ENCODE results near the gene IRF9.

IRF9 gene

GRCh38 chr14:24157331-24157730 lies 3.7 kb upstream of the IRF9 start:
- no peaks in the 10 kb centered on the region for H4K20me1 ChIP-seq (ENCODE audit: insufficient read depth, low read length)
- no peak overlapping the region for H3K4me3 ChIP-seq (ENCODE audit: low read depth, low read length, poor library complexity, severe bottlenecking)
- H3K9me2 ChIP-seq (ENCODE audit: low read depth, low read length), result no peaks in the 10 kb centered on the region
- TF ChIP-seq CTCF (IDR thresholded peaks at IDR 0.05; ENCODE audit: low read length) (no peak), EZH2 (IDR thresholded peaks at IDR 0.05; ENCODE audit: borderline replicate concordance, low read length) (no peak)
- H3K79me2 ChIP-seq (ENCODE audit: insufficient read depth, low read length), result no peaks in the 10 kb centered on the region
- no peaks in the 10 kb centered on the region for H3K9me3 ChIP-seq (ENCODE audit: low read length)
- H3F3A ChIP-seq (ENCODE audit: insufficient read depth, low read length), result no peaks in the 10 kb centered on the region
- H3K27me3 ChIP-seq (ENCODE audit: insufficient read depth, low read length), result no peaks in the 10 kb centered on the region
- H3K4me2 ChIP-seq (ENCODE audit: low read length), result no peak overlapping the region
- H3K27ac ChIP-seq (ENCODE audit: low read depth, low read length, poor library complexity, severe bottlenecking), result no peak overlapping the region
- no peak overlapping the region for H3K9ac ChIP-seq (ENCODE audit: low read length)
- no peak overlapping the region for H2AFZ ChIP-seq (ENCODE audit: low read length)
- peaks cover 56% of the 10 kb centered on the region for H3K36me3 ChIP-seq (ENCODE audit: insufficient read depth, low read length)
- peaks cover 16% of the 10 kb centered on the region for H3K4me1 ChIP-seq (ENCODE audit: insufficient read depth, low read length, severe bottlenecking)

GRCh38 chr14:24159777-24160498 lies 1.1 kb upstream of the IRF9 start:
- no peak overlapping the region for H2AFZ ChIP-seq (ENCODE audit: low read length)
- no peak overlapping the region for H3K27ac ChIP-seq (ENCODE audit: low read depth, low read length, poor library complexity, severe bottlenecking)
- H3K4me3 ChIP-seq (ENCODE audit: low read depth, low read length, poor library complexity, severe bottlenecking), result no peak overlapping the region
- H3K9me2 ChIP-seq (ENCODE audit: low read depth, low read length), result no peaks in the 10 kb centered on the region
- H3K27me3 ChIP-seq (ENCODE audit: insufficient read depth, low read length), result no peaks in the 10 kb centered on the region
- no peaks in the 10 kb centered on the region for H3K9me3 ChIP-seq (ENCODE audit: low read length)
- H3K9ac ChIP-seq (ENCODE audit: low read length), result no peak overlapping the region
- H4K20me1 ChIP-seq (ENCODE audit: insufficient read depth, low read length), result no peaks in the 10 kb centered on the region
- H3K36me3 ChIP-seq (ENCODE audit: insufficient read depth, low read length), result peaks cover 67% of the 10 kb centered on the region
- peaks cover 17% of the 10 kb centered on the region for H3K4me1 ChIP-seq (ENCODE audit: insufficient read depth, low read length, severe bottlenecking)
- H3K4me2 ChIP-seq (ENCODE audit: low read length), result no peak overlapping the region
- H3K79me2 ChIP-seq (ENCODE audit: insufficient read depth, low read length), result no peaks in the 10 kb centered on the region
- TF ChIP-seq EZH2 (IDR thresholded peaks at IDR 0.05; ENCODE audit: borderline replicate concordance, low read length) (no peak), CTCF (IDR thresholded peaks at IDR 0.05; ENCODE audit: low read length) (no peak)
- no peaks in the 10 kb centered on the region for H3F3A ChIP-seq (ENCODE audit: insufficient read depth, low read length)

GRCh38 chr14:24160499-24160849 lies 591 bp upstream of the IRF9 start:
- no peaks in the 10 kb centered on the region for H4K20me1 ChIP-seq (ENCODE audit: insufficient read depth, low read length)
- peak overlapping the region; percentile 29 for H3K27ac ChIP-seq (ENCODE audit: low read depth, low read length, poor library complexity, severe bottlenecking)
- no peaks in the 10 kb centered on the region for H3F3A ChIP-seq (ENCODE audit: insufficient read depth, low read length)
- no peak for TF ChIP-seq CTCF (IDR thresholded peaks at IDR 0.05; ENCODE audit: low read length)
- no peak overlapping the region for H3K4me3 ChIP-seq (ENCODE audit: low read depth, low read length, poor library complexity, severe bottlenecking)
- H3K9me2 ChIP-seq (ENCODE audit: low read depth, low read length), result no peaks in the 10 kb centered on the region
- H3K9ac ChIP-seq (ENCODE audit: low read length), result no peak overlapping the region; the same call in 1 of the 2 replicates
- H3K4me2 ChIP-seq (ENCODE audit: low read length), result no peak overlapping the region
- H2AFZ ChIP-seq (ENCODE audit: low read length), result no peak overlapping the region
- H3K27me3 ChIP-seq (ENCODE audit: insufficient read depth, low read length), result no peaks in the 10 kb centered on the region
- H3K9me3 ChIP-seq (ENCODE audit: low read length), result no peaks in the 10 kb centered on the region
- no peaks in the 10 kb centered on the region for H3K79me2 ChIP-seq (ENCODE audit: insufficient read depth, low read length)
- H3K36me3 ChIP-seq (ENCODE audit: insufficient read depth, low read length), result peaks cover 67% of the 10 kb centered on the region
- H3K4me1 ChIP-seq (ENCODE audit: insufficient read depth, low read length, severe bottlenecking), result peaks cover 17% of the 10 kb centered on the region

All from OCI-LY1 (cell line).